ENCODE data around the gene MED9. TPM values are rescaled to one million over a fixed set of nuclear protein-coding genes. Genes with fewer than 3 reads are reported as not detected.

Gene MED9
- total and polyA plus RNA-seq, 3 experiments from 2014 or later: 13.5 to 17.9 (median 13.8) TPM

- H3K27ac Mint-ChIP-seq: no peak overlapping the region
- H3K4me1 ChIP-seq (ENCODE audit: insufficient read depth, low read length): no peaks in the 10 kb centered on the region
- H3K36me3 Mint-ChIP-seq: peaks cover 0 to 3% (median 0%) of the 10 kb centered on the region in 3 donors
- no peak for DNase-seq
- no peaks in the 10 kb centered on the region for H3K9me3 Mint-ChIP-seq
- CTCF ChIA-PET: interaction anchor here (0.8 to 1.3 kb wide), 2 partner anchors 27 to 113 kb away, joined by 3 to 4 read pairs; partner anchors contain the start of gene RASD1
- no peak overlapping the region for H3K4me3 ChIP-seq (ENCODE audit: low read length)
- H3K27me3 Mint-ChIP-seq: peaks cover 21 to 55% of the 10 kb centered on the region in 2 donors
- H3K4me1 Mint-ChIP-seq: no peaks in the 10 kb centered on the region
- H3K4me3 Mint-ChIP-seq: no peak overlapping the region
- H3K27me3 ChIP-seq (ENCODE audit: insufficient read depth, low read length, poor library complexity, severe bottlenecking): peaks cover 10% of the 10 kb centered on the region
- H3K36me3 ChIP-seq (ENCODE audit: insufficient read depth, low read length): no peaks in the 10 kb centered on the region
- H3K9me3 ChIP-seq (ENCODE audit: low read length): no peaks in the 10 kb centered on the region
- no peak overlapping the region for H3K27ac ChIP-seq (ENCODE audit: low read depth, low read length)
- POLR2A ChIA-PET: no interaction called here
Measured at GRCh38 chr17:17468217-17469010, 8.4 kb upstream of the MED9 start.

- CTCF ChIA-PET: interaction anchor here (0.8 kb wide), 1 partner anchor 114 kb away, joined by 3 read pairs; no protein-coding TSS in a partner anchor
- Mint-ChIP-seq H3K27ac (no peak overlapping the region), H3K27me3 (peaks cover 13 to 54% of the 10 kb centered on the region in 2 donors), H3K4me1 (no peaks in the 10 kb centered on the region), H3K9me3 (no peaks in the 10 kb centered on the region), H3K36me3 (peaks cover 0 to 3% (median 0%) of the 10 kb centered on the region in 3 donors), H3K4me3 (no peak overlapping the region)
- POLR2A ChIA-PET: no interaction called here
- Histone ChIP-seq H3K4me3 (ENCODE audit: low read length) (no peak overlapping the region), H3K4me1 (ENCODE audit: insufficient read depth, low read length) (no peaks in the 10 kb centered on the region), H3K27ac (ENCODE audit: low read depth, low read length) (no peak overlapping the region), H3K27me3 (ENCODE audit: insufficient read depth, low read length, poor library complexity, severe bottlenecking) (peaks cover 4% of the 10 kb centered on the region), H3K36me3 (ENCODE audit: insufficient read depth, low read length) (no peaks in the 10 kb centered on the region), H3K9me3 (ENCODE audit: low read length) (no peaks in the 10 kb centered on the region)
- DNase-seq: no peak
Measured at GRCh38 chr17:17469358-17469757, 7.4 kb upstream of the MED9 start.

GRCh38 chr17:17469996-17470395 lies 6.8 kb upstream of the MED9 start:
- H3K4me3 Mint-ChIP-seq: no peak overlapping the region
- CTCF ChIA-PET: no interaction called here
- DNase-seq: no peak
- no peaks in the 10 kb centered on the region for H3K9me3 Mint-ChIP-seq
- POLR2A ChIA-PET: no interaction called here
- H3K4me1 Mint-ChIP-seq: no peaks in the 10 kb centered on the region
- H3K4me1 ChIP-seq (ENCODE audit: insufficient read depth, low read length): no peaks in the 10 kb centered on the region
- H3K4me3 ChIP-seq (ENCODE audit: low read length): no peak overlapping the region
- peaks cover 9 to 47% of the 10 kb centered on the region in 2 donors for H3K27me3 Mint-ChIP-seq
- no peaks in the 10 kb centered on the region for H3K9me3 ChIP-seq (ENCODE audit: low read length)
- H3K36me3 Mint-ChIP-seq: peaks cover 0 to 3% (median 0%) of the 10 kb centered on the region in 3 donors
- H3K36me3 ChIP-seq (ENCODE audit: insufficient read depth, low read length): no peaks in the 10 kb centered on the region
- peaks cover 4% of the 10 kb centered on the region for H3K27me3 ChIP-seq (ENCODE audit: insufficient read depth, low read length, poor library complexity, severe bottlenecking)
- no peak overlapping the region for H3K27ac Mint-ChIP-seq
- no peak overlapping the region for H3K27ac ChIP-seq (ENCODE audit: low read depth, low read length)

- H3K9me3 Mint-ChIP-seq: no peaks in the 10 kb centered on the region
- ChIA-PET CTCF (interaction anchor here (0.9 kb wide), 1 partner anchor 24 kb away, joined by 3 read pairs; no protein-coding TSS in a partner anchor), POLR2A (no interaction called here)
- DNase-seq: no peak
- peaks cover 9% of the 10 kb centered on the region for H3K4me1 ChIP-seq (ENCODE audit: insufficient read depth, low read length)
- H3K36me3 ChIP-seq (ENCODE audit: insufficient read depth, low read length): no peaks in the 10 kb centered on the region
- H3K4me3 Mint-ChIP-seq: peak overlapping the region in 1 of 7 donors; percentile 44
- no peak overlapping the region for H3K4me3 ChIP-seq (ENCODE audit: low read length)
- peaks cover 0 to 7% (median 3%) of the 10 kb centered on the region in 3 donors for H3K36me3 Mint-ChIP-seq
- no peak overlapping the region for H3K27ac ChIP-seq (ENCODE audit: low read depth, low read length)
- peak overlapping the region in 1 of 8 donors; percentile 48 for H3K27ac Mint-ChIP-seq
- peaks cover 9 to 16% (median 14%) of the 10 kb centered on the region in 3 donors for H3K4me1 Mint-ChIP-seq
- H3K9me3 ChIP-seq (ENCODE audit: low read length): no peaks in the 10 kb centered on the region
- peaks cover 4% of the 10 kb centered on the region for H3K27me3 ChIP-seq (ENCODE audit: insufficient read depth, low read length, poor library complexity, severe bottlenecking)
- H3K27me3 Mint-ChIP-seq: peaks cover 6 to 34% of the 10 kb centered on the region in 2 donors
Measured at GRCh38 chr17:17472333-17472920, 4.4 kb upstream of the MED9 start.

- Histone ChIP-seq H3K9me3 (ENCODE audit: low read length) (no peaks in the 10 kb centered on the region), H3K27me3 (ENCODE audit: insufficient read depth, low read length, poor library complexity, severe bottlenecking) (no peaks in the 10 kb centered on the region), H3K4me3 (ENCODE audit: low read length) (no peak overlapping the region), H3K4me1 (ENCODE audit: insufficient read depth, low read length) (peaks cover 27% of the 10 kb centered on the region), H3K36me3 (ENCODE audit: insufficient read depth, low read length) (no peaks in the 10 kb centered on the region), H3K27ac (ENCODE audit: low read depth, low read length) (no peak overlapping the region)
- Mint-ChIP-seq H3K4me1 (peaks cover 21 to 33% (median 30%) of the 10 kb centered on the region in 3 donors), H3K27ac (peak overlapping the region in 1 of 8 donors; percentile 78), H3K4me3 (peak overlapping the region in 1 of 7 donors; percentile 69), H3K27me3 (peaks cover 6 to 21% of the 10 kb centered on the region in 2 donors), H3K9me3 (no peaks in the 10 kb centered on the region), H3K36me3 (peaks cover 0 to 11% (median 0%) of the 10 kb centered on the region in 3 donors)
- CTCF ChIA-PET: interaction anchor here (1.7 kb wide), 1 partner anchor 120 kb away, joined by 6 read pairs; no protein-coding TSS in a partner anchor
- POLR2A ChIA-PET: no interaction called here
- DNase-seq: no peak
Measured at GRCh38 chr17:17474341-17474740, 2.5 kb upstream of the MED9 start.

- no peaks in the 10 kb centered on the region for H3K9me3 ChIP-seq (ENCODE audit: low read length)
- ChIA-PET POLR2A (no interaction called here), CTCF (no interaction called here)
- no peak overlapping the region for H3K27ac ChIP-seq (ENCODE audit: low read depth, low read length)
- H3K27ac Mint-ChIP-seq: peak overlapping the region in 6 of 8 donors; percentile 2 to 98 (median 30)
- H3K27me3 ChIP-seq (ENCODE audit: insufficient read depth, low read length, poor library complexity, severe bottlenecking): no peaks in the 10 kb centered on the region
- H3K36me3 Mint-ChIP-seq: peaks cover 0 to 35% (median 5%) of the 10 kb centered on the region in 3 donors
- peaks cover 49 to 74% (median 67%) of the 10 kb centered on the region in 3 donors for H3K4me1 Mint-ChIP-seq
- no peak for DNase-seq
- peaks cover 41% of the 10 kb centered on the region for H3K4me1 ChIP-seq (ENCODE audit: insufficient read depth, low read length)
- H3K27me3 Mint-ChIP-seq: peaks cover under 1 to 2% of the 10 kb centered on the region in 2 donors
- no peaks in the 10 kb centered on the region for H3K9me3 Mint-ChIP-seq
- peaks cover 7% of the 10 kb centered on the region for H3K36me3 ChIP-seq (ENCODE audit: insufficient read depth, low read length)
- peak overlapping the region in 5 of 7 donors; percentile 13 to 99 (median 46) for H3K4me3 Mint-ChIP-seq
- H3K4me3 ChIP-seq (ENCODE audit: low read length): no peak overlapping the region
Measured at GRCh38 chr17:17479209-17479608, 2.4 kb downstream of the MED9 start.

- H3K4me3 Mint-ChIP-seq: peak overlapping the region in 2 of 7 donors; percentile 5 to 58
- peaks cover 46% of the 10 kb centered on the region for H3K4me1 ChIP-seq (ENCODE audit: insufficient read depth, low read length)
- H3K36me3 ChIP-seq (ENCODE audit: insufficient read depth, low read length): peaks cover 7% of the 10 kb centered on the region
- H3K9me3 ChIP-seq (ENCODE audit: low read length): no peaks in the 10 kb centered on the region
- CTCF ChIA-PET: interaction anchor here (1.6 kb wide), 1 partner anchor 16 kb away, joined by 8 read pairs; the partner anchor contains the start of gene RASD1
- H3K9me3 Mint-ChIP-seq: no peaks in the 10 kb centered on the region
- no peak for DNase-seq
- H3K27me3 Mint-ChIP-seq: peaks cover 0 to 4% of the 10 kb centered on the region in 2 donors
- H3K27ac Mint-ChIP-seq: peak overlapping the region in 6 of 8 donors; percentile 24 to 86 (median 76)
- POLR2A ChIA-PET: no interaction called here
- H3K27me3 ChIP-seq (ENCODE audit: insufficient read depth, low read length, poor library complexity, severe bottlenecking): no peaks in the 10 kb centered on the region
- peaks cover 0 to 41% (median 6%) of the 10 kb centered on the region in 3 donors for H3K36me3 Mint-ChIP-seq
- no peak overlapping the region for H3K4me3 ChIP-seq (ENCODE audit: low read length)
- H3K27ac ChIP-seq (ENCODE audit: low read depth, low read length): no peak overlapping the region
- H3K4me1 Mint-ChIP-seq: peaks cover 57 to 84% (median 72%) of the 10 kb centered on the region in 3 donors
Measured at GRCh38 chr17:17480593-17481148, 3.9 kb downstream of the MED9 start.

Data from CD8-positive, alpha-beta memory T cell (primary cell).